ENCODE data around the gene ZNF846.

The ZNF846 gene
- total RNA-seq, result 8.3 to 13.2 (median 10.4) reads per million in 3 donors

DNA sequence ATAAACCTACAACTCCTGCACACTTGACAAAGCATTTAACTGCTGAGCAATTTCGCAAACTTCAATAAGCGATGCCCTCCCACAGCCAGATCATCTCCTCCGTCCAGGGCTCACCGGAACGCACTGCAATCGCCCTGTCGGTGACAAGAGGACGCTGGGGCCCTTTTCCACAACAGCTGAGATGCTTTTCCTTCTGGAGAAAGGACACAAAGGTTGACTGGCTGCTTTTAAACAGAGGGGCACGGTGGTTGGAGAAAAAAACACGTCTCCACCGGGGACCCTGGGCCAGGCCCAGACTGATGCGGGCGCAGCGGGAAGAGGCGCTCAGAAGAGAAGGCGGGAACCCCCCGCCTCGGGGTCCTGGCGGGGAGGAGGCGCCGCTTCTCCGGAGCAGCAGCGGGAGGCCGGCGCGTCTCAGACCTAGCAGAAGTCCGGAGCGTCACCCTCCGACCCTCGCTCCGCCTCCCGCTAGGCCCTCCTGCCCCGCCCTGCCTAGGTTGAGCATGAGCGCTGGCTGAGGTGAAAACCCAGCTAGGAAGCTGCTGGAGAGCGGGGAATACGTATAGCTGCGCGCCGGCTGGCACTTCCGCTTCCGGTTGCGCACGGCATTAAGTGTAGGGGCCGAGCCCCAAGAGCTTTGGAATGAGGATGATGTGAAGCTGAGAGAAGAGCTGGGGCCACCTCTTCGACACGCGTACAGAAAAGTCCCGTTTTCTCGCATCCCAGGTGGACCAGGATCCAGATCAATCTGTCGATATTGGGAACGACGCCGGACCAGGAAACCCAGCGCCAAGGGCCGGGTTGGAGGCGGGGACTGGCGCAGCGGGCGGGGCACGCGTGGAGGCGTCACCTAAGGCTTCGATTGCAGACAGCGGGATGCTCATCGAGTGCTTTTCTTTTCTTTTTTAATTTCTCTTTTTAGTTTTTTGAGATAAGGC lies at the start of gene ZNF846:
Gene ZNF846, minus strand, starts transcription at position 564 of the 938 bp plus-strand sequence. CDS start 3,788 bp downstream, outside the sequence.
- Histone ChIP-seq H3K36me3 (ENCODE audit: control insufficient read depth, insufficient read depth, low read length) (no peaks in the 10 kb centered on the region), H3K27me3 (replicated peaks; ENCODE audit: control insufficient read depth, insufficient read depth, low read length, poor library complexity, severe bottlenecking) (no peaks in the 10 kb centered on the region), H3K4me1 (ENCODE audit: control insufficient read depth, insufficient read depth, low read length, poor library complexity, severe bottlenecking) (peaks cover 11% of the 10 kb centered on the region), H3K9me3 (ENCODE audit: control insufficient read depth, low read length) (no peaks in the 10 kb centered on the region), H3K4me3 (ENCODE audit: insufficient read depth, low read depth, low read length, poor library complexity, severe bottlenecking) (peak within 1 kb of the TSS; percentile 87), H3K27ac (ENCODE audit: insufficient read depth, low read length, poor library complexity, severe bottlenecking) (peak within 1 kb of the TSS; percentile 92)
- DNase-seq, result peak; percentile 81 to 89 (median 85)

DNA sequence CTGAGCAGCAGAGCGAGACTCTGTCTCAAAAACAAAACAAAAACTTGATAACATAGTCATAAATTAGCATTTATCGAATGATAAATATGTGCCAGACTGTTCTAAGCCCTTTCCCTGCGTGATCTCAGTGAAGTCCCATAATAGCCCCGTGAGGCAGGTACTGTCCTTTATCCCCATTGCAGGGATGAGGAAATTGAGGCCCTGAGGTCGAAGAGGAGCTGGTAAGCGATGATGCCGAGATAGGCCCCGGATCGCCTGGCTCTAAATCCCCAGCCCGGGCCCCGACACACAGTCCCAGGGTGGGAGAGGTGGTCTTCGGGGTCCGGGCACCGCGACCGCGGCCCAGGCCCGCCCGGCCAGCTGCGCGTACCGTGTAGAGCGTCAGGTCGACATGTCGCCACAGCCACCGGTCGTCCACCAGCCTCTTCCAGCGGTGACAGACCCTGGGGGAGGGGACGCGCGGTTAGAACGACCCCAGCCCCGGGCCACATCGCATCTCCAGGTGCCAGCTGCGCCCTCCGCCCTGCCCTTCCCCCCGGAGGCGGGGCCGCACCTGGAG lies 49.7 kb upstream of the ZNF846 start:
- peaks cover 12% of the 10 kb centered on the region for H3K4me1 ChIP-seq (ENCODE audit: control insufficient read depth, insufficient read depth, low read length, poor library complexity, severe bottlenecking)
- no peak for DNase-seq
- H3K4me3 ChIP-seq (ENCODE audit: insufficient read depth, low read depth, low read length, poor library complexity, severe bottlenecking), result peak overlapping the region; percentile 98

DNA sequence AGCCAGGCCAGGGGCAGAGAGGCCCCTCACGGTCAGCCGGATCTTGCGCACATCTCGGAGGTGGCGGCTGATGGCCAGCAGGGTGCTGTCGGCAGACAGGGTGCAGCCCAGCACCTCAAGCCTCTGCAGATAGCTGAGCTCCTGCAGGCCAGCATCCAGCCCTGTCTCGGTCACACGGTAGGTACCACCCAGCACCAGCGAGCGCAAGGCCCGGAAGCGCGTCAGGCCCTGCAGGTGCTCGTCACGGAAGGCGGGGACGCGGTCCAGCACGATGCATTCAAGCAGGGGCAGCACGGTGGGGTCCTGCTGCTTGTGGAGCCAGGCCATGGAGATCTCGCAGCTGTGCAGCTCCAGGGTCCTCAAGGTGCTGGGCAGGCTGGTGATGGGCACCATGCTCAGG lies 42.6 kb upstream of the ZNF846 start:
- H3K27me3 ChIP-seq (replicated peaks; ENCODE audit: control insufficient read depth, insufficient read depth, low read length, poor library complexity, severe bottlenecking), result no peaks in the 10 kb centered on the region
- peaks cover 16% of the 10 kb centered on the region for H3K36me3 ChIP-seq (ENCODE audit: control insufficient read depth, insufficient read depth, low read length)
- no peaks in the 10 kb centered on the region for H3K9me3 ChIP-seq (ENCODE audit: control insufficient read depth, low read length)
- H3K4me3 ChIP-seq (ENCODE audit: insufficient read depth, low read depth, low read length, poor library complexity, severe bottlenecking), result no peak overlapping the region
- DNase-seq, result no peak
- H3K27ac ChIP-seq (ENCODE audit: insufficient read depth, low read length, poor library complexity, severe bottlenecking), result no peak overlapping the region
- peaks cover 20% of the 10 kb centered on the region for H3K4me1 ChIP-seq (ENCODE audit: control insufficient read depth, insufficient read depth, low read length, poor library complexity, severe bottlenecking)

More for the DNA sequence above, 49.7 kb upstream of the ZNF846 start:
- Histone ChIP-seq H3K27me3 (replicated peaks; ENCODE audit: control insufficient read depth, insufficient read depth, low read length, poor library complexity, severe bottlenecking) (no peaks in the 10 kb centered on the region), H3K36me3 (ENCODE audit: control insufficient read depth, insufficient read depth, low read length) (no peaks in the 10 kb centered on the region), H3K9me3 (ENCODE audit: control insufficient read depth, low read length) (no peaks in the 10 kb centered on the region), H3K27ac (ENCODE audit: insufficient read depth, low read length, poor library complexity, severe bottlenecking) (peak overlapping the region; percentile 96)

DNA sequence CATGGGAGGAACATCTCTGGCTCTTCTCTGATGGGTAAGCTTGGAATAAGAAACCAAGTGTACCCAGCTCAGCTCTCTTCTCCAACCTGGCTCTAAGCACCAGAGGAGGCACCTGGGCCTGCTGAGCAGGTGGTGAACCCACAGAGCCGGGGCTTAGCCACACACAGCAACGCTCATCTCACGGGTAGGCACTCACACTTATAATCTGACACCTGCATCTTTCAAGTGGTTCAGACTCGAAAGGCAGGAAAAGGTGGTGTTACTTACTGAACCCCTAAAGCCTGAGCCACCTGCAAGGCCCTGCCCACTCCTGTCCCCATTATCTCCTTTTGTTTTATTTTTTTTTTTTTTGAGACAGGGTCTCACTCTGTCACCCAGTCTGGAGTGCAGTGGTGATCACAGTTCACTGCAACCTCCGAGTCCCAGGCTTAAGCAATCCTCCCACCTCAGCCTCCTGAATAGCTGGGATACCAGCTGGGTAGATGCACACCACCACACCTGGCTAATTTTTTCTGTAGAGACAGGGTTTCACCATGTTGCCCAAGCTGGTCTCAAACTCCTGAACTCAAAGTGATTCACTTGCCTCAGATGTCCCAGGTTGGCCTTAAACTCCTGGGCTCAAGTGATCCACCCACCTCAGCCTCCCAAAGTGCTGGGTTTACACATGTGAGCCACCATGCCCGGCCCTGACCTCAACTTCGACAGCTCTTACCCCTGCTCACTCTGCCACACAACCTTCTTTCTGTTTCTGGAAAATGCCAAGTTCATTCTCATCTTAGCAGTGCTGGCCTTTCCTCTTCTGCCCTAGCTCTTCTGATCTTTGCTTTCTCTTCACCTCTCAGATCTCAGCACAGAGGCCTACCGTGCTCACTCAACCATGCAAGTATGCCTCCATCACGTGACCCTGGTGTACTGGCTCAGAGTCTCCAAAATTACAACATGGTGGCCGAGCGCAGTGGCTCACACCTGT lies 40.6 kb upstream of the ZNF846 start:
- H3K9me3 ChIP-seq (ENCODE audit: control insufficient read depth, low read length), result no peaks in the 10 kb centered on the region
- peak in 1 of 3 donors; percentile 16 for DNase-seq
- peaks cover 16% of the 10 kb centered on the region for H3K36me3 ChIP-seq (ENCODE audit: control insufficient read depth, insufficient read depth, low read length)
- H3K4me3 ChIP-seq (ENCODE audit: insufficient read depth, low read depth, low read length, poor library complexity, severe bottlenecking), result no peak overlapping the region
- H3K27ac ChIP-seq (ENCODE audit: insufficient read depth, low read length, poor library complexity, severe bottlenecking), result peak overlapping the region; percentile 42
- peaks cover 20% of the 10 kb centered on the region for H3K4me1 ChIP-seq (ENCODE audit: control insufficient read depth, insufficient read depth, low read length, poor library complexity, severe bottlenecking)
- no peaks in the 10 kb centered on the region for H3K27me3 ChIP-seq (replicated peaks; ENCODE audit: control insufficient read depth, insufficient read depth, low read length, poor library complexity, severe bottlenecking)

DNA sequence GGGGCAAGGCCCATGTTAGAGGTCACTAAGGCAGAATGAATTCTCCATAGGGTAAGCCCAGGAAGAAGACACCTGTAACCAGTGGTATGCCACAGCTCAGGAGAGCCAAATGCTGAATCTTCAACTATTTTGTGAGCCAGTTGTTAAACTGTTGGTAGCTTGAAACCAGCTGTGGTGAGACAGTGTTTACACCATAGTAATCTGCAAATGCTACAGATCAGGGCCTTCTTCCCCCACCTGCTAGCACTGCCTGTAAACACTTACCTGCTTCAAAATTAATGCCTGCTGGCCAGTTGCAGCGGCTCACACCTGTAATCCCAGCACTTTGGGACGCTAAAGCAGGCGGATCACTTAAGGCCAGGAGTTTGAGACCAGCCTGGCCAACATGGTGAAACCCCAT lies 38.3 kb upstream of the ZNF846 start:
- no peak for DNase-seq
- H3K27me3 ChIP-seq (replicated peaks; ENCODE audit: control insufficient read depth, insufficient read depth, low read length, poor library complexity, severe bottlenecking), result no peaks in the 10 kb centered on the region
- H3K27ac ChIP-seq (ENCODE audit: insufficient read depth, low read length, poor library complexity, severe bottlenecking), result no peak overlapping the region
- H3K4me3 ChIP-seq (ENCODE audit: insufficient read depth, low read depth, low read length, poor library complexity, severe bottlenecking), result no peak overlapping the region
- H3K9me3 ChIP-seq (ENCODE audit: control insufficient read depth, low read length), result no peaks in the 10 kb centered on the region
- H3K36me3 ChIP-seq (ENCODE audit: control insufficient read depth, insufficient read depth, low read length), result peaks cover 16% of the 10 kb centered on the region
- peaks cover 20% of the 10 kb centered on the region for H3K4me1 ChIP-seq (ENCODE audit: control insufficient read depth, insufficient read depth, low read length, poor library complexity, severe bottlenecking)

DNA sequence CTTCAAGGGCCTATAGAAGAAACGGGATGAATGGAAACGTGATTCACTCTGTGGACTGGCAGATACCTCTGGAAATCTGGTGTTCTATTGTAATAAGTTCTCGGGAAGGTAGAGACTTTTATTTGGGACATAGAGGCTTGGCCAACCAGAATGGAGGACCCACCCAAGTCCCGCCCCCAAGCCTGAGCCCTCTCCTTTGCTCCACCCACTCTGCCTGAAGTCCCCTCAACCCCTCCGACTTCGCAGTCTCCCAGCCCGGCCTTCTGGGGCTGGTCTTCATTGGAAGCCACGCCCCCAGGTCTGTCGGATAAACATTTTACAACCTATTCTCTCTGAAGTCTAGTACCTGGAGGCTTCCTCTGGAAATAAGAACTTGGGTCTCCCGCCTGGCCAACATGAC lies 33.4 kb upstream of the ZNF846 start:
- H3K4me3 ChIP-seq (ENCODE audit: insufficient read depth, low read depth, low read length, poor library complexity, severe bottlenecking), result no peak overlapping the region
- no peak overlapping the region for H3K27ac ChIP-seq (ENCODE audit: insufficient read depth, low read length, poor library complexity, severe bottlenecking)
- H3K36me3 ChIP-seq (ENCODE audit: control insufficient read depth, insufficient read depth, low read length), result no peaks in the 10 kb centered on the region
- H3K4me1 ChIP-seq (ENCODE audit: control insufficient read depth, insufficient read depth, low read length, poor library complexity, severe bottlenecking), result peaks cover 8% of the 10 kb centered on the region
- H3K27me3 ChIP-seq (replicated peaks; ENCODE audit: control insufficient read depth, insufficient read depth, low read length, poor library complexity, severe bottlenecking), result no peaks in the 10 kb centered on the region
- no peak for DNase-seq
- no peaks in the 10 kb centered on the region for H3K9me3 ChIP-seq (ENCODE audit: control insufficient read depth, low read length)

DNA sequence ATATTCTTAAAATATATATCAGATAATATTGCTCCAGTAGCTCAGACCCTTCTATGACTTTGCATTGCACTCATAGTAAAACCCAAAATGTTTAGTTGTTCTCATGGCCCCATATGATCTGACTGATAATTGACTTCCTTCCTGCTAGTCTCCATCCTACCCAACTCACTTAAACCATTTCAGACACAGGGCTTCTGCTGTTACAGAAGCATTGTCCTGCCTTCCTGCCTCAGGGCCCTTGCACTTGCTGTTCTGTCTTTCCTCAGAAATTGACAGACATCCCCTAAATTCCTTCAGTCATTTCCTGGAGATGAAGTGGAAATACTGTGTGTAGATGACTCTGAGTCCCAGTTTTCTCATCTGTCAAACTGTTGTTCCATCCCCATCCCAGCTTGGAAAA lies 30.6 kb upstream of the ZNF846 start:
- DNase-seq, result no peak
- H3K27me3 ChIP-seq (replicated peaks; ENCODE audit: control insufficient read depth, insufficient read depth, low read length, poor library complexity, severe bottlenecking), result no peaks in the 10 kb centered on the region
- H3K4me1 ChIP-seq (ENCODE audit: control insufficient read depth, insufficient read depth, low read length, poor library complexity, severe bottlenecking), result peaks cover 8% of the 10 kb centered on the region
- no peaks in the 10 kb centered on the region for H3K9me3 ChIP-seq (ENCODE audit: control insufficient read depth, low read length)
- no peaks in the 10 kb centered on the region for H3K36me3 ChIP-seq (ENCODE audit: control insufficient read depth, insufficient read depth, low read length)
- no peak overlapping the region for H3K27ac ChIP-seq (ENCODE audit: insufficient read depth, low read length, poor library complexity, severe bottlenecking)
- no peak overlapping the region for H3K4me3 ChIP-seq (ENCODE audit: insufficient read depth, low read depth, low read length, poor library complexity, severe bottlenecking)

DNA sequence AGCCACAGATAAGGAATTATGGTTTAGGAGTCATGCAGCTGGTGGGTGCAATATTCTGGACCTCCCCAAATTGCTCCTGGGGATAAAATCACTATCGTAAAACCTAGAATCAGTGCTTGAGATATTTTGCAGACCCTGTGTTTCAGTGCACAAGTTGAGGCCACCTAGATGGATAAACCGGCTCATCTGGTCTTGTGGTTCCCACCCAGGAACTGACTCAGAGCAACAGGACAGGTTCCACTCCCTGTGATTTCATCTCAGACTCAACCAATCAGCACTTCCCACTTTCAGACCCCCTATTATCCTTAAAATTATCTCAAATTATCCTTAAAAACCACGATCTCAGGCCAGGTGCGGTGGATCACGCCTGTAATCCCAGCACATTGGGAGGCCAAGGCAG lies 29.3 kb upstream of the ZNF846 start:
- H3K27ac ChIP-seq (ENCODE audit: insufficient read depth, low read length, poor library complexity, severe bottlenecking), result no peak overlapping the region
- peaks cover 8% of the 10 kb centered on the region for H3K4me1 ChIP-seq (ENCODE audit: control insufficient read depth, insufficient read depth, low read length, poor library complexity, severe bottlenecking)
- H3K27me3 ChIP-seq (replicated peaks; ENCODE audit: control insufficient read depth, insufficient read depth, low read length, poor library complexity, severe bottlenecking), result no peaks in the 10 kb centered on the region
- H3K36me3 ChIP-seq (ENCODE audit: control insufficient read depth, insufficient read depth, low read length), result no peaks in the 10 kb centered on the region
- H3K9me3 ChIP-seq (ENCODE audit: control insufficient read depth, low read length), result no peaks in the 10 kb centered on the region
- no peak overlapping the region for H3K4me3 ChIP-seq (ENCODE audit: insufficient read depth, low read depth, low read length, poor library complexity, severe bottlenecking)
- DNase-seq, result no peak

DNA sequence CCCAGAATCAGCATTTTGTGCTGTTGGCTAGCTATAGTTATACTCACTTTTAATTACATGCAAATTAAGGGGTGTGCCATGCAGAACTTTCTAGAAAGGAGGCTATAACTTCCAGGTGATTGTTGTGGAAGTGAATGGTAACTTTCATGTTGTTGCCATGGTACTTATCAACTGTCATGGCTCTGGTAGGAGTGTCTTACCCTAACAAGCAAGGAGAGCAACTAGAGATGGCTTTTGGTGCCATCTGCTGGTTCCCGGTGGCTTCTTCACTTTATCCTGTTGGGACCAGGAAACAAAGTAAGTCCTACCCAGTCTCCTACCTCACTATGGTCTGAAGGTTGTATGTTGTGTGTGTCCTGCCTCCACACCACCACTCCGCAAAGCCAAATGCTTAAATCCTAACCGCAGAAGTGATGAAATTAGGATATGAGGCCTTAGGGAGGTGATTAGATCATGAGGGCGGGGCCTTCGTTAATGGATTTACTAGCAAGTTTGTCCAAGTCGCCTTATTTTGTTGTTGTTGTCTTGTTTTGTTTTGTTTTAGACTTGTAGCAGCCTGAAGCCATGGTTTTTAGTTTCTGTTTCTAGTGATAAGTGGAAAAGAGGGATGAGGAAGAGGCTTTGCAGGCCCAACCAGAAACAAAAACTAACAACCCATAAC lies 27.7 kb upstream of the ZNF846 start:
- peak; percentile 67 to 78 (median 78) for DNase-seq
- Histone ChIP-seq H3K27me3 (replicated peaks; ENCODE audit: control insufficient read depth, insufficient read depth, low read length, poor library complexity, severe bottlenecking) (no peaks in the 10 kb centered on the region), H3K27ac (ENCODE audit: insufficient read depth, low read length, poor library complexity, severe bottlenecking) (peak overlapping the region; percentile 52), H3K4me3 (ENCODE audit: insufficient read depth, low read depth, low read length, poor library complexity, severe bottlenecking) (no peak overlapping the region), H3K9me3 (ENCODE audit: control insufficient read depth, low read length) (no peaks in the 10 kb centered on the region), H3K4me1 (ENCODE audit: control insufficient read depth, insufficient read depth, low read length, poor library complexity, severe bottlenecking) (peaks cover 10% of the 10 kb centered on the region), H3K36me3 (ENCODE audit: control insufficient read depth, insufficient read depth, low read length) (no peaks in the 10 kb centered on the region)

Data from effector memory CD4-positive, alpha-beta T cell (primary cell).